Measurements from ENCODE around the gene SLC22A4.
A peak's percentile ranks its signal among the peaks of the same experiment; 100 is the strongest.

The SLC22A4 gene

GRCh38 chr5:132277971-132278853, 16.0 kb upstream of the SLC22A4 start:
- no peak for DNase-seq

DNA sequence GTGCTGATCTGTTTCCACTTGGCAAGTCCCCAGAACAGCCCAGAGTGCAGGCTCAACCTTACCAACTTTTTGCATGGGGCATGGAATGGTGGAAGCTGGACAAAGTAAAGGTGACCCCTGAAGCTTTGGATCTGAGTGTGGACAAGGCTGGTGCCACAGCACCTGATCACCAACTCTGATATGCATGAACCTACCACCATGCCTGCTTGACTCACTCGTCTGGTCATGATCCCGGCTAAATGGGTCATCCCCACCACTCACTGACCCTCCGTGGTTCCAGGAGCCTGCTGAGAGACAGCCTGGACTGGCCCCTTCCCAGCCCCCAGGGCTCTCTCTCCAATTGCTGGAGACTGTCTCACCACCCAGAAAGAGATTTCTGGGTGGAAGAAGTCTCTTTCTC, 14.4 kb upstream of the SLC22A4 start:
- no peak for DNase-seq

DNA sequence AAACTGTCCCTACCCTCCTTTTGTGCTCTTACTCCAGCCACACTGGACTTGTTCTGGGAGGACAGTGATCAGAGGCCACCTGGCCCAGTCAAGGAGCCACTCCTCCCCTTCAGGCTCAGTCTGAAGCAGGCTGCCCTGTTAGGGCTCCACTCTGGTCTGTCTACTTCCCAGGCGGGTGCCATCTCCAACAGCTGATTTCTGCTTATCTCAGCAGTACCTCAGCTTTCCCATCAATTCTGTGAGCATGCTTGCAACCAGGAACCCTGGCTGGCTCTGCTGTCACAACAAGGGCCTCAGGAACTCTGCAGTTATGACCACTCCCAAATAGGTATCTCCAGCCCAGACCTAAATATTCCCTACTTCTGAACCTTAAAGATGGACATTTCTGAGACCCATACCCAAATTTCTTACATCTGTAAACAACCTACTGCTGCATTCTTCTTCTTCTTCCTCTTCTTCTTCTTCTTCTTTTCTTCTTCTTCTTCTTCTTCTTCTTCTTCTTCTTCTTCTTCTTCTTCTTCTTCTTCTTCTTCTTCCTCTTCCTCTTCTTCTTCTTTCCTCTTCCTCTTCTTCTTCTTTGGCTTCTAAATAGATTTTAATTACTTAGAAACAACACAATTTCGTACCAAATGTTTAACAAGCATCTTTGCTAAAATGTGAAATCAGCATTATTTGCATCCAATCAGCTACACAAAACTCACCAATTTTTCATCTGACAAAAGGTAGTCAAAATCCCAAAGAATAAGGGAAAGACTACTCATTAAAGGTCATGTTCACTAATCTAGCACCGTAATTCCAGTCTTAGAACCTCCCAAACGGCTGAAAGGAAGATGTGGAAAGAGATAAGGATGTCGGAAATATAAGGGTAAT, 13.6 kb upstream of the SLC22A4 start:
- DNase-seq = no peak

DNA sequence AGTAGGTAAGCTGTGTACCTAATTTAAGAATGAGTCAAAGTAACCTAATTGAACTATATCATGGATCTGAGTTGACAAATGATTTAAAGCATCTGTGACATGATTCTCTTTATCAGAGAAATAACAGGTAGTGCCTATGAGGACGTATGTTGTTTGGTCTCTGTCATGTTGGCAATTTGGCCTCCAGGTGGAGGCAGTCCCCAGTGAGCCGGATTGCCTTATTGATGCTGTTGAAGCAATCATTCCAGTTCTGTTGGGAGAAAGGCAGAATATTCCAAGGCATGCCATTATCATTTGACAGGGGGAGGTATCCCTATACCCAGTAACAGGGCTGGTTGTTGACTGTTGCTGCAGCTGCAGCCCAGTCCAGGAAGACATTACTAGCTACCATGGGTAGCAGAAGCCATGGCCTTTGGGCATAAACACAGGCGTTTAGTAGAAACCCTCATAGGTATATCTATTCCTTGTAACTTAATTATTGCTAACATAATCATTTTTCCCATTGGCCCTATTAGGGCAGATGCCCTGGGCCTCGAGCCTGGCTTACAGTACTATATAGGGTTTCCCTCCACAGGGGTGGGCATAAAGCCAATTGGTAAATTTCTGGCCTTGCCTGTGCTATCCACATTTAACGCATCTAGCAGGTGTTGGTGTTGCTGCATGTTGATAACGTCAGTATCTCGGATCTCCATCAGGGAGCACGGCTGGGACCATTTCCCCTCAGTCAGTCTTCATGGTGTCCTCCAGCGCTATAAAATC, 12.2 kb upstream of the SLC22A4 start:
- DNase-seq = no peak

DNA sequence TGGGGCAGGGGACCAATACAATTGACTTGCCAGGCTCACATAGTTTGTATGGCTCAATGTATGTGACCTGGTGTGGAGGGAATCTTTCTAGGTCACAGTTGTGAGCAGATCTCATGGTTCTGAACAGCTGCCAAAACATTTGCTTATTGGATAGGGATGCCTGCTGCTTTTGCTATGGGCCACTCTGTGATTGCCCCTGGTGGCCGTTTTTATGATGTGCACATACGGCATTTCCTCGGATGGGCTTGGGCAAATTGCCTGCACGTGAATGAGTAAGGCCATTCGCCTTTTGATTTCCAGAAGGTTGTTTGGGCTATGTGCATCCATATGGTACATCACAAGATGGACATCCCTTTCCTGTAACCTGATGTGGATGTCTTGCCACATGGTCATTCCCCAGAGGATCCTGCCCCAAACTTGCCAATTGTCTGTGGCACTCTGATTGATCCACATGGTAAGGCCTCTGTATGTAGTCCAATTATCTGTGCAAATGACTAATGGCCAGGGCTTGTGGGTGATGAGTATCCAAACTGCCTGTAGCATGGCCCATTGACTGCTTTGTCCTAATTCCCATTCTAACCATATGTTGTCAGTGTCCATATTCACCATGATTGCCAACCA, 10.7 kb upstream of the SLC22A4 start:
- no peak for DNase-seq

GRCh38 chr5:132289097-132289496, 5.1 kb upstream of the SLC22A4 start:
- no peak for DNase-seq

DNA sequence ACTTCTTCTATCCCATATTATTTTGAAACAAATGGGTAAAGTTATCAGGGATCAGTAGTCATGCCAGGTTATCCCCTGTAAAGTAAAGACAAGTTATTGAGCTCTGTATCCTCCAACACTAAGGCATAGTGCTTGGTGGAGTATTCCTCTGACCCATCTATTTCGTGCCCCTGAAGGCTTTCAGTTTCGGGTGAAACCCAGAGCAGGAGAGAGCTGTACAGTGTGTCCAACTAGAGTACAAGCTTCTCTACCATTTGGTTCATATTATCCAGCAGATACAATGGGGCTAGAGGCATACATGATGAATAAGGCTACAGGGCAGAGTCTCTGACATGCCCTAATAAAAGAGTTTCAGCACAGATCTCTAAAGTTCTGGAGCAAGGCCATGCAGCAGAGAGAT, 3.2 kb upstream of the SLC22A4 start:
- no peak for DNase-seq

DNA sequence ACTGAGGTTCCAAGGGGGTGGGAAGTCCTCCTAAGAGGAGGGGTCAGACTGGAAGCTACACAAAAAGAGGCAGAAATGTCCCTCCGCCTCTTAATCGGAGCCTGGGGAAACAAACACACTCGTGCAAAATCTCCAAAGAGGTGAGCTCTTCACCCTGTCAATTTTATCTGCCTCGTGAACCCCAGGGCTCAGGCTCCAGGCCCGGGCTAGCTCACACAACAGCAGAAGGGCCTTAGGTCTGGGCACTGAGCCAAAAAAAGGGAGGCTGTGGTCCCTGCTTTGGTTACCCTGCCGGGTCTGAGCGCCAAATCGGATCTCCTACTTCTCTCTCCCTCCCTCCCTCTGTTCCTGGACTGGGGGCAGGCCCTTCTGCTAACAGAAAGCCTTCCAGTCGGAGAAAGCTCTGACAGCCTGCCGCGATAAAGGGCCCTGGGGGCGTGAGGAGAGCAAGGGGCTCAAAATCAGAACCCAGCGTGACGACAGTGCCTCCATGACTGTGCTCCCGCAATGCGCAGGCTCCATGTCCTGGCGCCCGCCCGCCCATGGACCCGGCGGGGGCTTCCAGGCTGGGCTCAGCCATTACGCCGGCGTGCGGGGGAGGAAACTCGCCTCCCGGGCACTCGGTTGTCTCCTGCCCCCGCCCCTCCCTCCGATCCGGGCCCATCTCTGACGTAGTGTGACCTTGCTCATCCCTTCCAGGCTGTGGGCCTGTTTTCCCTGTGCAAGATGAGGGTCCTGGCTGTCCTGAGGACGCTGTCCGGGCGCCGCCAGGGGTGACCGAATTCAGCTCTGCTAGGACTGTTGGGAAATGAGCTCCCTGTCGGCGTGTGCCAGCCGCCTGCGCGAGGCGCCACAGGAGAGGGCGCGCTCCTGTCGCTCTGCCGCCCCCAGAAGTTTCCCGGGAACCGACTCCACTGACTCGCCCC, 865 bp upstream of the SLC22A4 start:
- peak; percentile 90 for DNase-seq

- DNase-seq = peak; percentile 12
These were observed 722 bp downstream of the SLC22A4 start for GRCh38 chr5:132294728-132295504.

- no peak for DNase-seq
These were observed 1.6 kb downstream of the SLC22A4 start for GRCh38 chr5:132295505-132296411.

DNA sequence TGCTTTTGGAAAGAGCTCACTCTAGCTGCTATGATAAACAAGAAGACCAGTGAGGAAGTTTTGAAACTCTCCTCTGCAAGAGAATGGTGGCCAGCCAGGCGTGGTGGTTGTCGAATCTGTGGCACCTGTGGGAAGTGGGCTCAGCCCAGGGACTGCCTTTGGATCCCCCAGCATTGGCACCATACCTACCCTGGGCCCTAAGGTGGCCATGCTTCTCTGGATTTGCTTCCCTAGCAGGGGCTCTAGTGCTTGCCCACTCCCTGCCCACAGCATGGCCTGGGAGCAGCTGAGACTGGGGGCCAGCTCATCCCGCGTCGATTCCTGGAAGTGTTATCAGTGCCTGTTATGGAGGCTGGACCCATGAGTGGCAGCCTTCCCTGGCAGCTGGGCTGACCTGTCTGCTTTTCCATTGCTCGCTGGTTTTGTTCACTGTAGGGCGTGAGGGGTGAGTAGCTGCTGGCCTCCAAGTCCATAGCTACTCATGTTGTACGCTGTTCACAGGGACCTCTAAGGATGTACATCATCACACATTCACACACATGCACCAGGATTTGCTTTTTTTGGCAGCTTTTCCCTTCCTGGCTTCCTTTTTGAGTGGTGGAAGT, 2.3 kb downstream of the SLC22A4 start:
- DNase-seq = no peak

DNA sequence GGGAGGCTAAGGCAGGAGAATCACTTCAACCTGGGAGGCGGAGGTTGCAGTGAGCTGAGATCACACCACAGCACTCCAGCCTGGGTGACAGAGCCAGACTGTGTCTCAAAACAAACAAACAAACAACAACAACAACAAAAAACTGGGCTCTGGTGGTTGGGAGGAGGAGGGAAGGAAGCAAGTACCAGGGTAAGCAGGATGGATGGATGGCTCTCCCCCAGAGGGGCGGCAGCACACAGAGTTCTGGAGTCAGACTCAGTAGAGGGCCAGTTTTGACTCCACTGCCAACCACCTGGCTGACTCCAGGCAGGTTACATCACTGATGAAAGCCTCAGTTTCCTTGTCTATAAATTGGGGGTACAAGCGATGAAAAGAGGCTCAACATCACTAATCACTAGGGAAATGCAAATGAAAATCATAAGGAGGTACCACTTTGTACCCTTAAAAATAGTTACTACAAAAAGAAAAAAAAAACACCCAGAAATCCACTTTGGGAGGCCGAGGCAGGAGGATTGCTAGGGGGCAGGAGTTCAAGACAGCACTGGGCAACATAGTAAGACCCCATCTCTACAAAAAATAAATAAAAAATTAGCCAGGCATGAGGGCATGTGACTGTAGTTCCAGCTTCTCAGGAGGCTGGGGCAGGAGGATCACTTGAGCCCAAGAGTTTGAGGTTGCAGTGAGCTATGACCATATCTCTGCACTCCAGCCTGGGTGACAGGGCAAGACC, 3.2 kb downstream of the SLC22A4 start:
- DNase-seq = no peak

GRCh38 chr5:132298298-132299212, 4.4 kb downstream of the SLC22A4 start:
- no peak for DNase-seq

GRCh38 chr5:132299917-132300316, 5.7 kb downstream of the SLC22A4 start:
- DNase-seq = no peak

DNA sequence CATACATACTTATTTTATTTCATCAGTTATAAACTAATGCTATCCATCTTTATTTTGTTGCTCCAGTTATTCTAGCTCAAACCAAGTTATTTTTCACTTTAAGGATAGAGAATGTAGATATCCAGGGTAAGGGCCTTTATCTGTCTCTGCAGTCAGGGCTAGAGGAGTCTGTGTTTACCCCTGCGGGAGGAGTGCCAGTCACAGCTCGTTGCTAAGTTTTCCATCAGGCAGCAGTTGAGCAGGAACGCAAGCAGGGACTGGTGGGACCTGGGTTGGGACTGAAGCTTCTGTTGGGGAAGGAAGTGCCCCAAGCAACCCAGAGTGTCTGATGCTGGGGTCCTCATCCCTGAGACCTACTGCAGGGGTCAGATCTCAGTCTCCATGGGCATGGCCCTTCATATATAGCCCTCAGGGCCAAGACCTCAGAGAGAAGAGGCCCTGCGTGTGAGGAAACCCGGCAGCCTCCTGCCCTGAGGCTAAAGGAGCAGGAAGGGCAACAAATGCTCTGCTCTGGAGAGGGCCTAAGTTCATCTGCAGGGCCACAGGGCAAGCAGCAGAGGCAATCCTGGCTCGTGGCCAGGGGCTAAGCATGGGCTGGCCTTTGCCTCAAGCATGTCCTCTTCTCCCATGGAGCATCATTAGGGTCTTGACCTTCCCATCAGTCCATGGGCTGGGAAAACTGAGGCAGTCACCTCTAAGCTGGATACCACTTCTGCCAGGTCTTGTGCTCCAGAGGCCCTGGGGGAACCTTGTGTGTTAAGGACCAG, 6.6 kb downstream of the SLC22A4 start:
- DNase-seq = no peak

Data from NCI-H2171 treated with DMSO at 0.1 percent for 48 hours (cell line).